Activated B cell treated with CpG ODN at 0.5 μM for 24 hours (primary cell): ENCODE measurements around the gene PDIA5. TPM values are rescaled to one million over a fixed set of nuclear protein-coding genes. Genes with fewer than 3 reads are reported as not detected.

ENCODE experiments used
- ATAC-seq: fragments of 200-7000 bp; cut with Tn5 transposase; one replicate; pipeline ENCODE4 v1.10.0; 2021; ENCODE audit warnings: low read depth, mild to moderate bottlenecking, moderate library complexity
- CTCF ChIA-PET: fragments of 350-600 bp; sonication (Branson Sonifier 250); formaldehyde crosslinking; loops from one replicate; lab custom pipeline; 2021; ENCODE audit warnings: antibody characterized with exemption; lab: Charles Lee
- POLR2A ChIA-PET: fragments of 350-600 bp; sonication (Branson Sonifier 250); formaldehyde crosslinking; loops from one replicate; lab custom pipeline; 2021; ENCODE audit warnings: antibody characterized with exemption; lab: Charles Lee
- DNase-seq: peaks from one replicate; pipeline ENCODE4 v3.0.0; 2022
- H3K27ac Mint-ChIP-seq: one replicate; pipeline ENCODE4 v1.8.0; 2020; ENCODE audit warnings: mixed read lengths
- H3K27me3 Mint-ChIP-seq: one replicate; pipeline ENCODE4 v1.8.0; 2021; ENCODE audit warnings: mixed read lengths
- H3K36me3 Mint-ChIP-seq: one replicate; pipeline ENCODE4 v1.8.0; 2021; ENCODE audit warnings: low read depth, mixed read lengths
- H3K4me1 Mint-ChIP-seq: one replicate; pipeline ENCODE4 v1.8.0; 2021; ENCODE audit warnings: mixed read lengths
- H3K4me3 Mint-ChIP-seq: one replicate; pipeline ENCODE4 v1.8.0; 2020; ENCODE audit warnings: mild to moderate bottlenecking, mixed read lengths
- H3K9me3 Mint-ChIP-seq: one replicate; pipeline ENCODE4 v1.8.0; 2020; ENCODE audit warnings: mixed read lengths
- intact Hi-C: fragments of 100-400 bp; cut with micrococcal nuclease; formaldehyde crosslinking; loops from one replicate; pipeline ENCODE4 v1.15.1; 2024
- total RNA-seq: library from RNA; stranded (reverse); gene quantifications from 2 replicates; pipeline ENCODE4 v1.2.3, GENCODE V29; 2022
- TF ChIP-seq, protein P1 (sequence below): fragments of 200-600 bp; IDR thresholded peaks from one replicate; pipeline ENCODE4 v1.8.0; 2022; ENCODE audit warnings: antibody characterized with exemption, mild to moderate bottlenecking

Gene PDIA5
- total RNA-seq, 1 donor from 2014 or later: 8.5 TPM

GRCh38 chr3:123163141-123163540 lies 96.3 kb downstream of the PDIA5 start:
- no peak overlapping the region for H3K4me3 Mint-ChIP-seq
- H3K4me1 Mint-ChIP-seq: no peaks in the 10 kb centered on the region
- ATAC-seq (no peak), DNase-seq (no peak)
- H3K27ac Mint-ChIP-seq: no peak overlapping the region
- ChIA-PET CTCF (no interaction called here), POLR2A (no interaction called here)
- TF ChIP-seq, protein P1, sequence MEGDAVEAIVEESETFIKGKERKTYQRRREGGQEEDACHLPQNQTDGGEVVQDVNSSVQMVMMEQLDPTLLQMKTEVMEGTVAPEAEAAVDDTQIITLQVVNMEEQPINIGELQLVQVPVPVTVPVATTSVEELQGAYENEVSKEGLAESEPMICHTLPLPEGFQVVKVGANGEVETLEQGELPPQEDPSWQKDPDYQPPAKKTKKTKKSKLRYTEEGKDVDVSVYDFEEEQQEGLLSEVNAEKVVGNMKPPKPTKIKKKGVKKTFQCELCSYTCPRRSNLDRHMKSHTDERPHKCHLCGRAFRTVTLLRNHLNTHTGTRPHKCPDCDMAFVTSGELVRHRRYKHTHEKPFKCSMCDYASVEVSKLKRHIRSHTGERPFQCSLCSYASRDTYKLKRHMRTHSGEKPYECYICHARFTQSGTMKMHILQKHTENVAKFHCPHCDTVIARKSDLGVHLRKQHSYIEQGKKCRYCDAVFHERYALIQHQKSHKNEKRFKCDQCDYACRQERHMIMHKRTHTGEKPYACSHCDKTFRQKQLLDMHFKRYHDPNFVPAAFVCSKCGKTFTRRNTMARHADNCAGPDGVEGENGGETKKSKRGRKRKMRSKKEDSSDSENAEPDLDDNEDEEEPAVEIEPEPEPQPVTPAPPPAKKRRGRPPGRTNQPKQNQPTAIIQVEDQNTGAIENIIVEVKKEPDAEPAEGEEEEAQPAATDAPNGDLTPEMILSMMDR: no peak
- H3K9me3 Mint-ChIP-seq: peaks cover 7% of the 10 kb centered on the region
- H3K27me3 Mint-ChIP-seq: no peaks in the 10 kb centered on the region
- peaks cover 35% of the 10 kb centered on the region for H3K36me3 Mint-ChIP-seq
- intact Hi-C loops: no loop called here

GRCh38 chr3:123165163-123165562 lies 98.3 kb downstream of the PDIA5 start:
- ATAC-seq (no peak), DNase-seq (no peak)
- H3K27ac Mint-ChIP-seq: no peak overlapping the region
- H3K4me1 Mint-ChIP-seq: no peaks in the 10 kb centered on the region
- peaks cover 7% of the 10 kb centered on the region for H3K9me3 Mint-ChIP-seq
- no peaks in the 10 kb centered on the region for H3K27me3 Mint-ChIP-seq
- peaks cover 35% of the 10 kb centered on the region for H3K36me3 Mint-ChIP-seq
- H3K4me3 Mint-ChIP-seq: no peak overlapping the region
- intact Hi-C loops: no loop called here
- POLR2A ChIA-PET: no interaction called here
- CTCF ChIA-PET: no interaction called here
- TF ChIP-seq, protein P1: no peak

DNA sequence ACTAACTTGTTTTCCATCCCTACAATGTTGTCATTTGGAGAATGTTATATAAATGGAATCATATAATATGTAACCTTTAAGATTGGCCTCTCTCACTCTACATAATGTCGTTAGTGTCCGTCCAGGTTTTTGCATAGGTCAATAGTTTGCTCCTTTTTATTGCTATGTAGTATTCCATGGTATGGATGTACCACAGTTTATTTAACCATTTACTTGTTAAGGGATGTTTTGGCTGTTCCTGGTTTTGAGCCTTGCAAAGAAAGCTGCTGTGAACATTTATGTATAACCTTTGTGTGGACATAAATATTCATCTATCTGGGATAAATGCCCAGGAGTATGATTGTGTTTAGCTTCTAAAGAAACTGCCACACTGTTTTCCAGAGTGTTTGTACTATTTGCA lies 100.9 kb downstream of the PDIA5 start:
- intact Hi-C loops: no loop called here
- Mint-ChIP-seq H3K4me3 (no peak overlapping the region), H3K27ac (no peak overlapping the region), H3K27me3 (no peaks in the 10 kb centered on the region), H3K9me3 (peaks cover 7% of the 10 kb centered on the region), H3K4me1 (no peaks in the 10 kb centered on the region), H3K36me3 (peaks cover 27% of the 10 kb centered on the region)
- CTCF ChIA-PET: no interaction called here
- POLR2A ChIA-PET: no interaction called here
- TF ChIP-seq, protein P1: no peak
- ATAC-seq (no peak), DNase-seq (no peak)

DNA sequence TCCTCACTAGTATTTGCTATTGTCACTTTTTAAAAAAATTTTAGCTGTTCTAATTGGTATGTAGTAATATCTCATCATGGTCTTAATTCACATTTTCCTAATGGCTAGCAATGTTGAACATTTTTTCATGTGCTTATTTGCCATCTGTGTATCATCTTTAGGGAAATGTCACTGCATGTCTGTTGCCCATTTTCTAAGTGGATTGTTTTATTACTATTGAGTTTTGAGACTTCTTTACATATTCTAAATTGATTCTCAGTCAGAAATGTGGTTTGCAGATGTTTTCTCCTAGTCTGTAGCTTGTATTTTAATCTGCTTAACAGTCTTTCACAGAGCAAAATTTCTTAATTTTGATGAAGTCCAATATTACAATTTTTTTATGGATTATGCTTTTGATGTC lies 101.3 kb downstream of the PDIA5 start:
- ATAC-seq: no peak
- CTCF ChIA-PET: no interaction called here
- peaks cover 7% of the 10 kb centered on the region for H3K9me3 Mint-ChIP-seq
- POLR2A ChIA-PET: no interaction called here
- H3K4me1 Mint-ChIP-seq: no peaks in the 10 kb centered on the region
- peaks cover 23% of the 10 kb centered on the region for H3K36me3 Mint-ChIP-seq
- no peak overlapping the region for H3K4me3 Mint-ChIP-seq
- DNase-seq: no peak
- H3K27ac Mint-ChIP-seq: no peak overlapping the region
- intact Hi-C loops: no loop called here
- TF ChIP-seq, protein P1: no peak
- no peaks in the 10 kb centered on the region for H3K27me3 Mint-ChIP-seq

- CTCF ChIA-PET: no interaction called here
- ATAC-seq: no peak
- Mint-ChIP-seq H3K4me3 (no peak overlapping the region), H3K27me3 (no peaks in the 10 kb centered on the region), H3K27ac (no peak overlapping the region), H3K4me1 (no peaks in the 10 kb centered on the region), H3K9me3 (peaks cover 7% of the 10 kb centered on the region), H3K36me3 (peaks cover 20% of the 10 kb centered on the region)
- DNase-seq: no peak
- POLR2A ChIA-PET: no interaction called here
- intact Hi-C loops: no loop called here
- TF ChIP-seq, protein P1: no peak
Measured at GRCh38 chr3:123168605-123169004, 101.8 kb downstream of the PDIA5 start.
